ENCODE results near the gene PRKN.
"Not testable (repeated sequence)": the region's sequence is repeated elsewhere in the genome, so short reads cannot be mapped to it uniquely, and the experiment has no call there.

PRKN gene

GRCh38 chr6:161866570-161866969, 861.0 kb downstream of the PRKN start:
- no peak for DNase-seq
- H3K9me3 ChIP-seq (ENCODE audit: severe bottlenecking), result no peaks in the 10 kb centered on the region
- no peak overlapping the region for H3K27ac ChIP-seq
- H3K27me3 ChIP-seq (ENCODE audit: insufficient read depth, low read depth, severe bottlenecking), result no peaks in the 10 kb centered on the region
- H3K36me3 ChIP-seq, result no peaks in the 10 kb centered on the region
- no peak for TF ChIP-seq CTCF (IDR thresholded peaks at IDR 0.05; ENCODE audit: low read depth, low read length)
- no peak overlapping the region for H3K4me3 ChIP-seq (ENCODE audit: low read depth, low read length)

- not testable (repeated sequence) for H3K27ac ChIP-seq; H3K9me3 ChIP-seq (ENCODE audit: severe bottlenecking); H3K36me3 ChIP-seq; H3K4me3 ChIP-seq (ENCODE audit: low read depth, low read length); H3K27me3 ChIP-seq (ENCODE audit: insufficient read depth, low read depth, severe bottlenecking); DNase-seq
These were observed 866.5 kb downstream of the PRKN start for GRCh38 chr6:161861061-161861460.

GRCh38 chr6:161853657-161854056, 873.9 kb downstream of the PRKN start:
- no peaks in the 10 kb centered on the region for H3K27me3 ChIP-seq (ENCODE audit: insufficient read depth, low read depth, severe bottlenecking)
- H3K4me3 ChIP-seq (ENCODE audit: low read depth, low read length), result no peak overlapping the region
- no peak overlapping the region for H3K27ac ChIP-seq
- no peaks in the 10 kb centered on the region for H3K9me3 ChIP-seq (ENCODE audit: severe bottlenecking)
- DNase-seq, result no peak
- no peak for TF ChIP-seq CTCF (IDR thresholded peaks at IDR 0.05; ENCODE audit: low read depth, low read length)
- H3K36me3 ChIP-seq, result no peaks in the 10 kb centered on the region

- H3K9me3 ChIP-seq (ENCODE audit: severe bottlenecking); H3K4me3 ChIP-seq (ENCODE audit: low read depth, low read length); DNase-seq: not testable (repeated sequence)
These were observed 876.1 kb downstream of the PRKN start for GRCh38 chr6:161851486-161851885.

GRCh38 chr6:161850562-161850961, 877.0 kb downstream of the PRKN start:
- no peak for TF ChIP-seq CTCF (IDR thresholded peaks at IDR 0.05; ENCODE audit: low read depth, low read length)
- Histone ChIP-seq H3K4me3 (ENCODE audit: low read depth, low read length) (no peak overlapping the region), H3K27ac (no peak overlapping the region), H3K9me3 (ENCODE audit: severe bottlenecking) (no peaks in the 10 kb centered on the region), H3K36me3 (no peaks in the 10 kb centered on the region), H3K27me3 (ENCODE audit: insufficient read depth, low read depth, severe bottlenecking) (no peaks in the 10 kb centered on the region)
- no peak for DNase-seq

More at GRCh38 chr6:161851486-161851885, 876.1 kb downstream of the PRKN start:
- H3K27me3 ChIP-seq (ENCODE audit: insufficient read depth, low read depth, severe bottlenecking); H3K27ac ChIP-seq; H3K36me3 ChIP-seq: not testable (repeated sequence)

- TF ChIP-seq CTCF (IDR thresholded peaks at IDR 0.05; ENCODE audit: low read depth, low read length), result no peak
- H3K36me3 ChIP-seq, result no peaks in the 10 kb centered on the region
- no peaks in the 10 kb centered on the region for H3K9me3 ChIP-seq (ENCODE audit: severe bottlenecking)
- no peak overlapping the region for H3K27ac ChIP-seq
- no peak for DNase-seq
- no peaks in the 10 kb centered on the region for H3K27me3 ChIP-seq (ENCODE audit: insufficient read depth, low read depth, severe bottlenecking)
- H3K4me3 ChIP-seq (ENCODE audit: low read depth, low read length), result no peak overlapping the region
These were observed 879.9 kb downstream of the PRKN start for GRCh38 chr6:161847628-161848027.

- DNase-seq, result no peak
- Histone ChIP-seq H3K27me3 (ENCODE audit: insufficient read depth, low read depth, severe bottlenecking) (no peaks in the 10 kb centered on the region), H3K9me3 (ENCODE audit: severe bottlenecking) (no peaks in the 10 kb centered on the region), H3K36me3 (no peaks in the 10 kb centered on the region), H3K27ac (no peak overlapping the region), H3K4me3 (ENCODE audit: low read depth, low read length) (no peak overlapping the region)
- TF ChIP-seq CTCF (IDR thresholded peaks at IDR 0.05; ENCODE audit: low read depth, low read length), result no peak
These were observed 882.8 kb downstream of the PRKN start for GRCh38 chr6:161844804-161845203.
